ENCODE measurements around the gene CITED1.

DNA sequence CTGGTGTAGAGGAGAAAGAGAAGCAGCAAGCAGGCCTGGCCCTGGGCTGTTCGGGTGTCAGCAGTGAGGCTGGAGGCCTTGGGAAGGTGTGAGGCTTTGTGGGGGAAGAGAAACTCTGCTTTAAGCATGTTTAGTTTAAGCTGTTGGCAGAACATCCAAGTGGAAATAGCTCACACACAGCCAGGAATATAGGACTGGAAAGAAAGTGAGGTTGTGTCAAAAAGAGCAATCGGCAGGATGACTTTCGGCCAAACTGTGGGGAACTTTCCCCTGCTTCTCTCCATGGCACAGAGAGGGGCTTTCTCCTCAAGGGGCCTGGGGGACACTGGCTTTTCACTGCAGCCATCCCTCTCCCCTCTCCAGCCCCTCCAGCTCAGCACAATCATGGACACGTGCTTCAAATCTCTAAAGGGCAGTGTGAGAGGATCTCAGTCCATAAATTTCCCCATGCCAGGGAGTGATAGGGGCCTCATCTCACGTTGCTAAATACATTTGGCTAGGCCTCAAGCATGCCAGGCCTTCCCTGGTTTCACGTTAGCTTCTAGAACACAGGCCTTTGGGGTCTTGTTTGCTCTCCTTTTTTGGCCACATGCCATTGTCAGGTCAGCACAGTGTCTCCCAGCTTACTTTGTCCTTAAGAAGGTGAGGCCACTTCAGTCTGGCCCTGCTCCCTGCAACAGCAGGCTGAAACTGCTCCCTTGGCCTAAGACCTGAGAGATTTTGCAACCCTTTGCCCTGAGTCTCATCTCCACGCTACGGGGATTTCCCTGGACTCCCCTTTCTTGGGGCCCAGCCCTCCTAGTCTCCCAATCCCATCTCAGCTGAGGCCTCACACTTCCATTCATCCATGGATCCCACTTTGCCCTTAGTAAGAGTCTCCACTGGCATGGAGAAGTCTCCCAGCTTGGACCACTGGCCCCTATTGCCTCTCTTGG is 8.3 kb upstream of the CITED1 start:
- no peak for TF ChIP-seq CTCF (IDR thresholded peaks at IDR 0.05; ENCODE audit: low read length)
- no peak for TF ChIP-seq EZH2phosphoT487 (IDR thresholded peaks at IDR 0.05; ENCODE audit: low read length)
- no peak for TF ChIP-seq EZH2 (optimal IDR thresholded peaks at IDR 0.05; ENCODE audit: low read depth, low read length)

All from MM.1S (cell line).